ENCODE results near the gene ACAA2.

ACAA2 gene

DNA sequence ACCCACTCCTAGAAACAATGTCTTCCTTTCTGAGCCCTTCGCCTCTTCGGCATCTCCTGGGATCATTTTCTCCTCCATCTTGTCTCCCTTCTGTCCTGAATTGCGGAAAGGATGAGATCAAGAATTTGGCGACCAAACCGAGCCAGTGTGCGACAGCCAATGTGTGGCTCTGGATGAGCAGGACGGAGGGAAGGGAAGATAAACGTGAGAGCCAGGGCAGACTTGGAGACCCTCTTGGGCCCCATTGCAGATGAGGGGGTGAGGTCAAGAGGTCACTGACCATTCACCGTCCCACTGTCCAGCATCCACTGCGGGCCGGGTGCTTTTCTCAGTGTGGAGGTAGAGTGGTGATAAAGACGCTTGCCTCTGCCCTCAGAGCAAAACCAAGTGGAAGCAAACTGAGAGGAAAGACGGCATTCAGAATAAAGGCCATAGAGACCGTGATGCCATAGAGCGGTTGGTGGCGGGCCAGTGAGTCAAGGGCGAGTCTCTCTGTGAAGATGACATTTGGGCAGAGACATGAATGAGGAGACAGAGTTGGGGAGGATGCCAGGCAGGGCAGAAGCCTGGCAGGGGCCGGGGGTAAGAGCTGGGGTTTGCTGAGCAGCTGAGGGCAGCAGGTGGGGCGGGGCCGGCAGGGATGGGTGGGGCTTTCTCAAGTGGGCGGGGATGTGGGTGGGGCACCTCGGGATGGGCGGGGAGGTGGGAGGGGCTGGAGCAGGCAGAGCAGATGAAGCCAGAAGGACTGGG is 55.6 kb downstream of the ACAA2 start (continued):
- TF ChIP-seq TOX (CRISPR knock-in tag; IDR thresholded peaks at IDR 0.05; ENCODE audit: borderline replicate concordance) (no peak), TCF4 (CRISPR knock-in tag; IDR thresholded peaks at IDR 0.05; ENCODE audit: borderline replicate concordance) (no peak), ZNF70 (CRISPR knock-in tag; IDR thresholded peaks at IDR 0.05) (no peak)

GRCh38 chr18:49756671-49757362 is 56.5 kb downstream of the ACAA2 start:
- TF ChIP-seq ZNF8 (CRISPR knock-in tag; IDR thresholded peaks at IDR 0.05) = no peak
- TF ChIP-seq, protein P1, sequence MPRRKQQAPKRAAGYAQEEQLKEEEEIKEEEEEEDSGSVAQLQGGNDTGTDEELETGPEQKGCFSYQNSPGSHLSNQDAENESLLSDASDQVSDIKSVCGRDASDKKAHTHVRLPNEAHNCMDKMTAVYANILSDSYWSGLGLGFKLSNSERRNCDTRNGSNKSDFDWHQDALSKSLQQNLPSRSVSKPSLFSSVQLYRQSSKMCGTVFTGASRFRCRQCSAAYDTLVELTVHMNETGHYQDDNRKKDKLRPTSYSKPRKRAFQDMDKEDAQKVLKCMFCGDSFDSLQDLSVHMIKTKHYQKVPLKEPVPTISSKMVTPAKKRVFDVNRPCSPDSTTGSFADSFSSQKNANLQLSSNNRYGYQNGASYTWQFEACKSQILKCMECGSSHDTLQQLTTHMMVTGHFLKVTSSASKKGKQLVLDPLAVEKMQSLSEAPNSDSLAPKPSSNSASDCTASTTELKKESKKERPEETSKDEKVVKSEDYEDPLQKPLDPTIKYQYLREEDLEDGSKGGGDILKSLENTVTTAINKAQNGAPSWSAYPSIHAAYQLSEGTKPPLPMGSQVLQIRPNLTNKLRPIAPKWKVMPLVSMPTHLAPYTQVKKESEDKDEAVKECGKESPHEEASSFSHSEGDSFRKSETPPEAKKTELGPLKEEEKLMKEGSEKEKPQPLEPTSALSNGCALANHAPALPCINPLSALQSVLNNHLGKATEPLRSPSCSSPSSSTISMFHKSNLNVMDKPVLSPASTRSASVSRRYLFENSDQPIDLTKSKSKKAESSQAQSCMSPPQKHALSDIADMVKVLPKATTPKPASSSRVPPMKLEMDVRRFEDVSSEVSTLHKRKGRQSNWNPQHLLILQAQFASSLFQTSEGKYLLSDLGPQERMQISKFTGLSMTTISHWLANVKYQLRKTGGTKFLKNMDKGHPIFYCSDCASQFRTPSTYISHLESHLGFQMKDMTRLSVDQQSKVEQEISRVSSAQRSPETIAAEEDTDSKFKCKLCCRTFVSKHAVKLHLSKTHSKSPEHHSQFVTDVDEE (CRISPR knock-in tag; IDR thresholded peaks at IDR 0.05) = no peak
- no peak for ATAC-seq

GRCh38 chr18:49756135-49756534 is 57.2 kb downstream of the ACAA2 start:
- no peak for TF ChIP-seq ZNF70 (CRISPR knock-in tag; IDR thresholded peaks at IDR 0.05)
- no peak for ATAC-seq

- no peak for ATAC-seq
- TF ChIP-seq TCF4 (CRISPR knock-in tag; IDR thresholded peaks at IDR 0.05; ENCODE audit: borderline replicate concordance) (no peak), ZFP3 (CRISPR knock-in tag; IDR thresholded peaks at IDR 0.05) (no peak), CSDC2 (CRISPR knock-in tag; IDR thresholded peaks at IDR 0.05) (no peak), ZC3H10 (CRISPR knock-in tag; IDR thresholded peaks at IDR 0.05) (no peak), ZFP30 (CRISPR knock-in tag; IDR thresholded peaks at IDR 0.05) (no peak), RARB (CRISPR knock-in tag; IDR thresholded peaks at IDR 0.05) (no peak), GLIS3 (CRISPR knock-in tag; IDR thresholded peaks at IDR 0.05) (no peak), SNAI2 (CRISPR knock-in tag; IDR thresholded peaks at IDR 0.05) (no peak), BACH2 (CRISPR knock-in tag; IDR thresholded peaks at IDR 0.05; ENCODE audit: borderline replicate concordance) (no peak), ZNF565 (CRISPR knock-in tag; conservative IDR thresholded peaks at IDR 0.05; ENCODE audit: low read depth) (no peak), ZNF8 (CRISPR knock-in tag; IDR thresholded peaks at IDR 0.05) (no peak), ARNTL (CRISPR knock-in tag; IDR thresholded peaks at IDR 0.05; ENCODE audit: borderline replicate concordance, low read depth) (no peak), ESRRG (CRISPR knock-in tag; IDR thresholded peaks at IDR 0.05) (no peak), TOX (CRISPR knock-in tag; IDR thresholded peaks at IDR 0.05; ENCODE audit: borderline replicate concordance) (no peak)
- TF ChIP-seq, protein P1 (CRISPR knock-in tag; IDR thresholded peaks at IDR 0.05) = no peak
- TF ChIP-seq, protein P2, sequence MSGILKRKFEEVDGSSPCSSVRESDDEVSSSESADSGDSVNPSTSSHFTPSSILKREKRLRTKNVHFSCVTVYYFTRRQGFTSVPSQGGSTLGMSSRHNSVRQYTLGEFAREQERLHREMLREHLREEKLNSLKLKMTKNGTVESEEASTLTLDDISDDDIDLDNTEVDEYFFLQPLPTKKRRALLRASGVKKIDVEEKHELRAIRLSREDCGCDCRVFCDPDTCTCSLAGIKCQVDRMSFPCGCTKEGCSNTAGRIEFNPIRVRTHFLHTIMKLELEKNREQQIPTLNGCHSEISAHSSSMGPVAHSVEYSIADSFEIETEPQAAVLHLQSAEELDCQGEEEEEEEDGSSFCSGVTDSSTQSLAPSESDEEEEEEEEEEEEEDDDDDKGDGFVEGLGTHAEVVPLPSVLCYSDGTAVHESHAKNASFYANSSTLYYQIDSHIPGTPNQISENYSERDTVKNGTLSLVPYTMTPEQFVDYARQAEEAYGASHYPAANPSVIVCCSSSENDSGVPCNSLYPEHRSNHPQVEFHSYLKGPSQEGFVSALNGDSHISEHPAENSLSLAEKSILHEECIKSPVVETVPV (CRISPR knock-in tag; IDR thresholded peaks at IDR 0.05) = no peak
- TF ChIP-seq, protein P3, sequence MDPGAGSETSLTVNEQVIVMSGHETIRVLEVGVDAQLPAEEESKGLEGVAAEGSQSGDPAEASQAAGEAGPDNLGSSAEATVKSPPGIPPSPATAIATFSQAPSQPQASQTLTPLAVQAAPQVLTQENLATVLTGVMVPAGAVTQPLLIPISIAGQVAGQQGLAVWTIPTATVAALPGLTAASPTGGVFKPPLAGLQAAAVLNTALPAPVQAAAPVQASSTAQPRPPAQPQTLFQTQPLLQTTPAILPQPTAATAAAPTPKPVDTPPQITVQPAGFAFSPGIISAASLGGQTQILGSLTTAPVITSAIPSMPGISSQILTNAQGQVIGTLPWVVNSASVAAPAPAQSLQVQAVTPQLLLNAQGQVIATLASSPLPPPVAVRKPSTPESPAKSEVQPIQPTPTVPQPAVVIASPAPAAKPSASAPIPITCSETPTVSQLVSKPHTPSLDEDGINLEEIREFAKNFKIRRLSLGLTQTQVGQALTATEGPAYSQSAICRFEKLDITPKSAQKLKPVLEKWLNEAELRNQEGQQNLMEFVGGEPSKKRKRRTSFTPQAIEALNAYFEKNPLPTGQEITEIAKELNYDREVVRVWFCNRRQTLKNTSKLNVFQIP (CRISPR knock-in tag; IDR thresholded peaks at IDR 0.05; ENCODE audit: borderline replicate concordance, low read depth) = no peak
- TF ChIP-seq, protein P4, sequence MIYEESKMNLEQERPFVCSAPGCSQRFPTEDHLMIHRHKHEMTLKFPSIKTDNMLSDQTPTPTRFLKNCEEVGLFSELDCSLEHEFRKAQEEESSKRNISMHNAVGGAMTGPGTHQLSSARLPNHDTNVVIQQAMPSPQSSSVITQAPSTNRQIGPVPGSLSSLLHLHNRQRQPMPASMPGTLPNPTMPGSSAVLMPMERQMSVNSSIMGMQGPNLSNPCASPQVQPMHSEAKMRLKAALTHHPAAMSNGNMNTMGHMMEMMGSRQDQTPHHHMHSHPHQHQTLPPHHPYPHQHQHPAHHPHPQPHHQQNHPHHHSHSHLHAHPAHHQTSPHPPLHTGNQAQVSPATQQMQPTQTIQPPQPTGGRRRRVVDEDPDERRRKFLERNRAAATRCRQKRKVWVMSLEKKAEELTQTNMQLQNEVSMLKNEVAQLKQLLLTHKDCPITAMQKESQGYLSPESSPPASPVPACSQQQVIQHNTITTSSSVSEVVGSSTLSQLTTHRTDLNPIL (CRISPR knock-in tag; IDR thresholded peaks at IDR 0.05; ENCODE audit: low read depth) = no peak
- TF ChIP-seq, protein P5, sequence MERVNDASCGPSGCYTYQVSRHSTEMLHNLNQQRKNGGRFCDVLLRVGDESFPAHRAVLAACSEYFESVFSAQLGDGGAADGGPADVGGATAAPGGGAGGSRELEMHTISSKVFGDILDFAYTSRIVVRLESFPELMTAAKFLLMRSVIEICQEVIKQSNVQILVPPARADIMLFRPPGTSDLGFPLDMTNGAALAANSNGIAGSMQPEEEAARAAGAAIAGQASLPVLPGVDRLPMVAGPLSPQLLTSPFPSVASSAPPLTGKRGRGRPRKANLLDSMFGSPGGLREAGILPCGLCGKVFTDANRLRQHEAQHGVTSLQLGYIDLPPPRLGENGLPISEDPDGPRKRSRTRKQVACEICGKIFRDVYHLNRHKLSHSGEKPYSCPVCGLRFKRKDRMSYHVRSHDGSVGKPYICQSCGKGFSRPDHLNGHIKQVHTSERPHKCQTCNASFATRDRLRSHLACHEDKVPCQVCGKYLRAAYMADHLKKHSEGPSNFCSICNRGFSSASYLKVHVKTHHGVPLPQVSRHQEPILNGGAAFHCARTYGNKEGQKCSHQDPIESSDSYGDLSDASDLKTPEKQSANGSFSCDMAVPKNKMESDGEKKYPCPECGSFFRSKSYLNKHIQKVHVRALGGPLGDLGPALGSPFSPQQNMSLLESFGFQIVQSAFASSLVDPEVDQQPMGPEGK (CRISPR knock-in tag; IDR thresholded peaks at IDR 0.05; ENCODE audit: borderline replicate concordance) = no peak
These were observed 57.8 kb downstream of the ACAA2 start for GRCh38 chr18:49755489-49755888.
